Femur (tissue), 1 donor: Measurements from ENCODE around the gene TLK2.

ENCODE experiments used
- DNase-seq: peaks from one replicate; pipeline ENCODE4 v3.0.0-alpha.2; 2017

TLK2 gene

DNA sequence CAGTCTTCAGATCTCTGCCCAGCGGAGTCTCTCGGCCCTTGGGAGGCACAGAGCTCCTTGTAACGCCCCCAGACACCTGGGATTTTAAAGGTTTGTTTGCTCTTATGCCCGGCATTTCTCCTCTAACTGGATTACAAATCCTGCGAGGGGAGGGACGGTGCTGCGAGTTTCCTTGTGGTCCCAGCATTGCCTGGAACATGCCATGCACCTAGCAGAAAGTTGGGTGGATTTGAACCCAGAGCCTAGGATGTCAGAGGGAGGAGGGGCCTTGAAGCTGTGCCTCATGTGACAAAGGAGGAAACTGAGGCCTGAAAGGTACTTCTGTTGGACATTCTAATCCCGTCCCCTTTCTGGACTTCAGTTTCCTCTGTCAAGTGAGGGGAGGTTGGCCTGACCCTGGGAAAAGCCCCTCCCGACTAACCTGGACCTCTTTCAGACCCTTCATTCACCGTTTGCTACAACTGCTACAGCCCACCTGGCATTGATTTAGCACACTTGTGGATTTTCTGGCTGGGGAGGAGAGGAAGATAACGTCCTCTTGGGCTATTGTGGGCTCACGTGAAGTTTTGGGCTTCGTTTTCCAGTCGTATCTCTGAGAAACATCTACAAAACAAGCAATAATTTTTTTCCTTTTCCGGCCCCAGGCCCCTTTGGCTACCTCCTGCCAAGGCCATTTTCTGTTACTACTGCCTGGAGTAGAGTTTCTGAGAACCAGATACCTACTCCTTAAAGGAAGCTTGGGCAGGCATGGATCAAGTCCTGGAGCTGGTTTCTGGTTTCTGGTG, 179.7 kb downstream of the TLK2 start:
- DNase-seq = no peak

GRCh38 chr17:62660629-62661118, 182.0 kb downstream of the TLK2 start:
- DNase-seq = no peak

GRCh38 chr17:62661337-62661736, 182.7 kb downstream of the TLK2 start:
- no peak for DNase-seq

GRCh38 chr17:62662855-62663254, 184.2 kb downstream of the TLK2 start:
- DNase-seq = no peak
